Measurements from ENCODE around the gene AGMAT. TPM values are rescaled to one million over a fixed set of nuclear protein-coding genes. Genes with fewer than 3 reads are reported as not detected.

AGMAT gene
- total and polyA plus RNA-seq, 10 donors: 1.4 to 6.1 (median 3.2) TPM

DNA sequence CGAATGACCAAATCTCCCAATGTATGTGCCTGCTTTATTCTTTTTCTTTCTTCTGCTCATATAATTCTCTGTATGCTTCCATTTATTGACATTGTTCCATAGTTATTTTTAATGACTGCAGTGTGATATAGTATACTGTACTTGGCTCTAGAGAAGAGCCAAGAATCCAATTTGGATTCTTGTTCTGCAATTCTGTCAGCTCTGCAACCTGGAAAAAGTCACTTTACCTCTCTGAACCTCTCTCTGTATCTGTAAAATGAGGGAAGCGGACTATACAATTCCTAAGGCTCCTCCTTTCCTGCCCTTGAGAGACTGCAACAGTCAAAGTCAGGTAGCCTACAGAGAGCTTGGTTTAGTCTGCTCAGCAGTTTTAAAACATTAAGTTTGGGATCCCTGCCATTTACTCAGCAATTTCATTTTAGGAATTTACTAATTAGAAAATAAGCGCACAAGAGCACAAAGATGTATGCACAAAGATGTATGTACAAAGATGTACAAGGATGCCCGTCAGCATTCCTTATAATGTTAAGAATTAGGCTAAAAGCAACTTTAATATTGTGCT is 43.5 kb downstream of the AGMAT start:
- TF ChIP-seq POLR2AphosphoS5 (IDR thresholded peaks at IDR 0.05) (no peak), POLR2A (IDR thresholded peaks at IDR 0.05) (no peak)
- TF ChIP-seq, protein P1, sequence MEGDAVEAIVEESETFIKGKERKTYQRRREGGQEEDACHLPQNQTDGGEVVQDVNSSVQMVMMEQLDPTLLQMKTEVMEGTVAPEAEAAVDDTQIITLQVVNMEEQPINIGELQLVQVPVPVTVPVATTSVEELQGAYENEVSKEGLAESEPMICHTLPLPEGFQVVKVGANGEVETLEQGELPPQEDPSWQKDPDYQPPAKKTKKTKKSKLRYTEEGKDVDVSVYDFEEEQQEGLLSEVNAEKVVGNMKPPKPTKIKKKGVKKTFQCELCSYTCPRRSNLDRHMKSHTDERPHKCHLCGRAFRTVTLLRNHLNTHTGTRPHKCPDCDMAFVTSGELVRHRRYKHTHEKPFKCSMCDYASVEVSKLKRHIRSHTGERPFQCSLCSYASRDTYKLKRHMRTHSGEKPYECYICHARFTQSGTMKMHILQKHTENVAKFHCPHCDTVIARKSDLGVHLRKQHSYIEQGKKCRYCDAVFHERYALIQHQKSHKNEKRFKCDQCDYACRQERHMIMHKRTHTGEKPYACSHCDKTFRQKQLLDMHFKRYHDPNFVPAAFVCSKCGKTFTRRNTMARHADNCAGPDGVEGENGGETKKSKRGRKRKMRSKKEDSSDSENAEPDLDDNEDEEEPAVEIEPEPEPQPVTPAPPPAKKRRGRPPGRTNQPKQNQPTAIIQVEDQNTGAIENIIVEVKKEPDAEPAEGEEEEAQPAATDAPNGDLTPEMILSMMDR (IDR thresholded peaks at IDR 0.05 in 8 of 11, conservative IDR thresholded peaks at IDR 0.05 in 3 of 11): no peak
- WGBS, 5 donors: 73 to 98% (median 94%) methylated on average over 4 of the region's 4 CpGs
- Histone ChIP-seq H3K36me3 (peaks cover 0 to 100% (median 70%) of the 10 kb centered on the region in 6 donors), H3K27ac (no peak overlapping the region), H3K9me3 (no peaks in the 10 kb centered on the region), H3K27me3 (replicated peaks in 1 of 7) (no peaks in the 10 kb centered on the region), H3K4me3 (no peak overlapping the region), H3K4me1 (no peaks in the 10 kb centered on the region)
- DNase-seq: no peak
- intact Hi-C loops (cut with DNase I; ENCODE audit: low total_unique reads): no loop called here

DNA sequence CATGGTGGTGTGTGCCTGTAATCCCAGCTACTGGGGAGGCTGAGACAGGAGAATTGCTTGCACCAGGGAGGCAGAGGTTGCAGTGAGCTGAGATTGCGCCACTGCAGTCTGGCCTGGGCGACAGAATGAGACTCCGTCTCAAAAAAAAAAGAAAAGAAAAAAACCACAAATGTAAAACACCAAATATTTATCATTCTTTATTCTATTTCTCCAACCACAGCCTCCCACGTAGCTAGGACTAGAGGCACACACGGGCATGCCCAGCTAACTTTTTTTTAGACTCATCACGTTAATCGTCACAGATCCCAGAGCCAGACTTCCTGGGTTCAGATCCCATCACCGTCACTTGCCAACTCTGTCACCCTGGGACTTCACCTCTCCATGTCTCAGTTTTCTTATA is 44.7 kb downstream of the AGMAT start:
- Histone ChIP-seq H3K4me1 (no peaks in the 10 kb centered on the region), H3K27me3 (replicated peaks in 1 of 7) (no peaks in the 10 kb centered on the region), H3K27ac (no peak overlapping the region), H3K9me3 (no peaks in the 10 kb centered on the region), H3K4me3 (no peak overlapping the region), H3K36me3 (peaks cover 0 to 100% (median 70%) of the 10 kb centered on the region in 6 donors)
- 84 to 90% (median 88%) methylated on average over 8 of the region's 8 CpGs for WGBS, 5 donors
- intact Hi-C loops (cut with DNase I; ENCODE audit: low total_unique reads): no loop called here
- TF ChIP-seq, protein P1 (IDR thresholded peaks at IDR 0.05 in 8 of 11, conservative IDR thresholded peaks at IDR 0.05 in 3 of 11): no peak
- no peak for TF ChIP-seq POLR2A (IDR thresholded peaks at IDR 0.05)
- TF ChIP-seq POLR2AphosphoS5 (IDR thresholded peaks at IDR 0.05): no peak
- DNase-seq: no peak

DNA sequence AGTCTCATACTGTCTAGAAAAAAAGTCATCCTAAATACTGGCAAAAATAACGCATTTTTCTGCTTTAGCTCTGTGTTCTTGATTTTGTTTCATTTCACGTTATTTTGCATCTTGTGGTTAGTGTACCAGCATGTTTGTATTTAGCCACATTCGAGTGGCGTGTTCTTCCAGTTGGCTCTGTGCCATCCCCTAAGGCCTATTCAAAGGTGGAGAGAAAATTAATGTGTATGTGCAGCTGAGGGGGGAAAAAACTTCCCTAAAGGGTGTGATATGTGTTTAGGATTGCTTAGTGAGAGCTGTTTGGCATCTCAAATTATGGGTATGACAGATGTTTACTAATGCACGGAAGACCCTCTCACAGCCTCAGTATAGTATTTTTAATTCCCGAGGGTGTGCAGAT is 46.1 kb downstream of the AGMAT start:
- 76 to 93% (median 81%) methylated on average over 6 of the region's 6 CpGs for WGBS, 5 donors

DNA sequence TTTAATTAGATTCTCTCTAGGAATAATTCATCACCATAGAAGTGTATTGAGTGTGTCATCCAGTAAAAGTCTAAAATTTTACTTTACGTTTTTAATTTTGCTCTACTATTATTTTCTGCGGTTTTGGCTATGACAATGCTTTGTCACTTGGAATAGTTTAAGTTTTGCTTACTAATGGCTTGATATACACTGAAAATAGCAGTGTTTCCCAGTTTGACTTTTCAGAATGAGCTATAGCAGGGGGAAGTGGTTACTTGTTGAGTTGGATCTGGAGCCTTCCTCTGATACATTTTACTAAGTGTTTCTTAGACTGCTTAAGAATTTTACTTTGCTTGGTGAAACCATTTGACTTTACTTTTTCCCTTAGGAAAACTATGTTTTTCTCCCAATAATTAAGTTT is 53.2 kb downstream of the AGMAT start:
- Histone ChIP-seq H3K36me3 (peaks cover 0 to 50% (median 32%) of the 10 kb centered on the region in 6 donors), H3K9me3 (no peaks in the 10 kb centered on the region), H3K4me1 (peaks cover 6 to 42% (median 17%) of the 10 kb centered on the region in 6 donors), H3K27me3 (replicated peaks in 1 of 7) (no peaks in the 10 kb centered on the region), H3K4me3 (no peak overlapping the region), H3K27ac (no peak overlapping the region)
- no peak for DNase-seq
- intact Hi-C loops (cut with DNase I; ENCODE audit: low total_unique reads): no loop called here
- WGBS, 5 donors: 42 to 58% (median 49%) methylated on average over 2 of the region's 2 CpGs
- TF ChIP-seq POLR2AphosphoS5 (IDR thresholded peaks at IDR 0.05) (no peak), POLR2A (IDR thresholded peaks at IDR 0.05) (no peak)
- TF ChIP-seq, protein P1 (IDR thresholded peaks at IDR 0.05 in 8 of 11, conservative IDR thresholded peaks at IDR 0.05 in 3 of 11): no peak

More for the DNA sequence above, 46.1 kb downstream of the AGMAT start:
- TF ChIP-seq, protein P1 (IDR thresholded peaks at IDR 0.05 in 8 of 11, conservative IDR thresholded peaks at IDR 0.05 in 3 of 11): no peak
- no peak for TF ChIP-seq POLR2A (IDR thresholded peaks at IDR 0.05)
- no peak for TF ChIP-seq POLR2AphosphoS5 (IDR thresholded peaks at IDR 0.05)
- Histone ChIP-seq H3K4me1 (no peaks in the 10 kb centered on the region), H3K27me3 (replicated peaks in 1 of 7) (no peaks in the 10 kb centered on the region), H3K36me3 (peaks cover 0 to 100% (median 72%) of the 10 kb centered on the region in 6 donors), H3K9me3 (no peaks in the 10 kb centered on the region), H3K4me3 (no peak overlapping the region), H3K27ac (no peak overlapping the region)
- intact Hi-C loops (cut with DNase I; ENCODE audit: low total_unique reads): no loop called here
- no peak for DNase-seq

Data from spleen (tissue), 11 donors.